ENCODE measurements around the gene IL27RA.

DNA sequence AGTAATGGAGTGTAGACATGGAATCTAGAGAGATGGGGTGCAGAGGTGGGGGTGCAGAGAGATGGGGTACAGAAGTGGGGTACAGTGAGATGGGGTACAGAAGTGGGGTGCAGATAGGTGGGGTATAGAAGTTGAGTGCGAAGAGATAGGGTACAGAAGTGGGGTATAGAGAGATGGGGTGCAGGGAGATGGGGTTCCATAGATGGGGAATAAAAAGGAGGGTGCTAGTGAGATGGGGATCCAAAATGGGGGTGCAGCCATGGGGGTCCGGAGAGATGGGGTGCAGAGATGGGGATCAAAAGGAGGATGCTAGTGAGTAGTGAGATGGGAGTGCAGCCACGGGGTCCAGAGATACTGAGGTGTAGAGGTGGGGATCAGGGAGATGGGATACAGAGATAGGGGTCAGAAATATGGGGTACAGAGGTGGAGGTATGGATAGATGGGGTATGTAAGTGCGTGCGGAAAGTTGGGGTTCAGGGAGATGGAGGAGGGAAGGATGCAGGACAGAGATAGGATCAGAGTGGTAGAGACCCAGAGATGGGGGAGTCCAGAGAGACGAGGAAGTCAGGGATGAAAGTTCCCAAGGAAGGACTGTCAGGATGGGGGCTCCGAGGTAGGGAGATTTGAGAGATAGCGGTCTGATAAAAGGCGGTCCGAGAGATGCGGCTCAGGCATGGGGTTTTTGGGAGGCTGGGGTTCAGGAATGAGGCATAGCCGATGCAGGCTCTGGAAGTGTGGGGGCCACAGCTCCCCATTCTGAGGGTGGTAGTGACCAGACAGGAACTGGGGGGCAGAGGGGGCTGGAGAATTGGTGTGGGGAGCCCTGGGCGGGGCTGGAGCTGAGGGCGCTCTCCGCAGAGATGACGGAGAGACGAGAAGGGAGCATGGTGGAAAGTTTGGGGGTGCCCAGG lies 26.9 kb downstream of the IL27RA start:
- TF ChIP-seq YY1 (IDR thresholded peaks at IDR 0.05; ENCODE audit: insufficient read depth, insufficient read length) (no peak), SUZ12 (IDR thresholded peaks at IDR 0.05; ENCODE audit: extremely low read depth, insufficient read depth, insufficient read length) (no peak)

Measured in NT2/D1 (cell line).